SW 1271 (cell line): ENCODE results near the gene CCL27.

Experiments
- DNase-seq, 2 experiments: peaks; one replicate each; lab custom pipeline; 2025; lab: John Stamatoyannopoulos, UW

The CCL27 gene

DNA sequence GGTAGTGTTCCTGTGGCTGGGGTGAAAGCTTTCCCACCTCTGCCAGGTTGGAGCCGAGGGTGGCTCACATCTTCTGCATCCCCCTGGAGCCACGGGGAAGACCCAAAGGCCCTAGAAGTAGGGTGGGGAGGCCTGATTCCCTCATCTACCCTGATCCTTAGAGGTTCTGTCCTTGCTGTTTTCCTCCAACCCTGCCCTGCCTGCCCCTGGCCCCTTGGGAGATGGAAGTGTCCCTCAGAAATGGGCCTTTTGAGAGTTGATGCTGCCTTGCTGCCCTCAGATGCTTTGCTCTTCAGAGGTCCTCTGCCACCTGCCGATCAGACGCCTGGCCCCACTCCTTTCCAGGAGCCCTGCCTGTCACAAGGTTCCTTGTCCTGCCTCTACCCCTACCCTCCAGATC lies 22.4 kb upstream of the CCL27 start:
- no peak for DNase-seq

DNA sequence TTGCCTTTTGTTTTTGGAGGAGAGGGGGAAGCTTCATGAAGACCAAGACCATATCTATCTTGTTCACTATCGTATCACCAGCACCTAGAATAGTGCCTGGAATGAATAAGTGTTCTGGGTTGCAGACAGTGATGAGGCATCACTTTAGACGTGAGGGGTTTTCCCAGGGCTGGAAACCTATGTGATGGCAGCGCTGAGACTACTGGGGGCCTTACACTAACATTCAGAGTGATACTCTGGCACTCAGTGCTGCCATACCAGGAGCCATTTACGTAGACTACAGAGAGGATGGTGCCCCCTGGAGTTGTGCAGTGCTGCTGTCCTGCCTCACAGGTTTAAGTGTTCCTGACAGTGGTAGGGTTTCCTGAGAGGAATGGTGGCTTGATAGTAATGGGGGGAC lies 21.7 kb upstream of the CCL27 start:
- DNase-seq, result no peak

DNA sequence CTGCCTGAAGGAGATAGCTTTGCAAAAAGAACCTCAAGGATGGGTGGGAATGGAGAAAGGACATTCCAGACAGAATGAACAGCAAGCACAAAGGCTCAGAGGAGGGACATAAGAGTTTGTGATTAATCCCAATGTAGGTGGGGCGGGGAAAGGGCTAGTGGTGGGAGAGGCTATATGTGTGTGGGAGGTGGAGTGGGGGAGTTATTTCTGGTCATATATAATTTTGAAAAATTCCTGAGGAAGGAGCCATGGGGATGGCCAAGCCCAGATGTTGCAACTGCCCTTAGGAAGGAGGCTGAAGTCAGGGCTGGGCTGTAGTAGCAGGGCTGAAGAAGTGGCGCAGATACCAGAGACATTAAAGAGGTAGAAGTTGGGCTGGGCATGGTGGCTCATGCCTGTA lies 13.4 kb upstream of the CCL27 start:
- DNase-seq, result no peak

DNA sequence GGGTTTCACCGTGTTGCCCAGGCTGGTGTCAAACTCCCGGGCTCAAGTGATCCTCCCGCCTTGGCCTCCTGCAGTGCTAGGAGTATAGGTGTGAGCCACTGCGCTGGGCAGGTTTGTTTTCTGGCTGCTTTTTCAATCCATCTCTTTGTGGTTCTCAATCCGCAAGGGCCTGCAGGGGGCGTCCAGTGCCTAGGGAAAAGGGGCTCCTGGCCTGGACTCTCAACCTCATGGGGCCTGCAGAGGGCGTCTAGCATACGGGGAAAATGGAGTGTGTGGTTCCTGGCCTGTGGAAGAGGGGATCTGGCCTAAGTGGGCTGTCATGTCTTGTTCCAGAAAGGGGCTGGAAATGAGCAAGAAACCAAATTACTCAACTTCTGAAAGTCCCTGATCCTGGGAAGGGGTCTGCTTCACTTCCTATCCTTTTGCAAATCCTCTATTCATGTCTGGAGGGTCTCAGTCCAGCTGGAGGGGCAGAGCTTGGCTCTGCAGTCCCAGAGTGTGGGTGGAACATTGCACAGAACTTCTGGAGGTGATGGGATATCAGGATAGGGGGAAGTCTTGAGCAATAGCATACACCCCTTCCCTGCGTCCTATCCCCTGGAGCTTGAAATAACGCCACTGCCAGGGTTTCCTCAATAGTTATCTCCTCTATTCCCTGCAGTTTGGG lies 12.7 kb upstream of the CCL27 start:
- peak in 1 of 2 experiments; percentile 33 for DNase-seq

- no peak for DNase-seq
Measured at GRCh38 chr9:34674440-34674839, 12.0 kb upstream of the CCL27 start.

DNA sequence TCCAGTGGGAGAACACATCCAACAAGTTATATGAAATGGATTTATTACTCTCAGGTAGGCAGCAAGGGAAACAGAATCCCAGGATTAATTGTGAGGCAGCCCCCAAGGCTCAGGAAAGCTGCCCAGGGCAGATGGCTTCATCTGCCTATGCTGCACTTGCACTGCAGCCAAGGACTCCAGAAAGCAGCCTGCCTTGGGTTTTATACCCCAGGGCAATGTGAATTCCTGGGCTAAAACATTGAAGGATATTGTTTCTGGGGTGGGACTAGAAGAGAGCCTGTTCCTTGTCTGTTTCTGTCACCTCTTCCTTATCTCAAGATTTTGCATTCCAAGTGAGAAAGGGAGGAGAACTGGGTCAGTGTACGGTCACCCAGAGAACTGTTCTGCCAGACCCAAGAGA lies 8.8 kb upstream of the CCL27 start:
- DNase-seq, result no peak

DNA sequence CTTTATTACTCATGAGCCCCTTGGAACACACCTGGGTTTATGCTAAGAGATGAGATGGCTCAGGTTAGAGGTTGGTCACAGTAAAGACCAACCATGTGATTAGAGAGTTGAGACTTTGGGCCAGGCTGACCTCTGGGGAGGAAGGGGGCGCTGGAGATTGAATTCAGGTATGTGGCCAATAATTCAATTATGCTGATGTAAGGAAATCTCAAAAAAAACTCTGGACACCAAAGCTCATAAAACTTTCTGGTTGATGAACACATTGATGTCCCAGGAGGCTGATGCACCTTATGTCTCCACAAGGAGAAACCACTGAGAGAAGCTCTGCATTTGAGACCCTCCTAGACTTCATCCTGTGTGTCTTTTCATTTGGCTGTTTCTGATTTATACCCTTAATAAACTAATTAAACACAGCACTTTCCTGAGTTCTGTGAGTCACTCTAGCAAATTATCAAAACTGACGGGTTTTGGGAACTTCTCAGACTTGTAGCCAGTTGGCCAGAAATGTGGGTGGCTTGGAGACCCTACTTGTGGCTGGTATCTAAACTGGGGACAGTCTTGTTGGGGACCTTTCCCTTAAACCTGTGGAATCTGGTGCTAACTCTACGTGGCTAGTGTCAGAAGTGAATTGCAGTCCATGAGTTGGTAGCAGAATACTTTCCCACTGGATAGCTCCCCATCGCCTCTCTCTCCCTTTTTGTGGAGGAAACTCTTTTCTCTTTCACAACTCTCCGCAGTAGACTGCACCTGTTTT lies 7.5 kb upstream of the CCL27 start:
- DNase-seq, result no peak

GRCh38 chr9:34665381-34666250 lies 3.2 kb upstream of the CCL27 start:
- DNase-seq, result peak; percentile 73 to 85

- DNase-seq, result no peak
Measured at GRCh38 chr9:34665067-34665380, 2.6 kb upstream of the CCL27 start.

- peak; percentile 21 to 67 for DNase-seq
Measured at GRCh38 chr9:34664281-34665066, 2.0 kb upstream of the CCL27 start.

DNA sequence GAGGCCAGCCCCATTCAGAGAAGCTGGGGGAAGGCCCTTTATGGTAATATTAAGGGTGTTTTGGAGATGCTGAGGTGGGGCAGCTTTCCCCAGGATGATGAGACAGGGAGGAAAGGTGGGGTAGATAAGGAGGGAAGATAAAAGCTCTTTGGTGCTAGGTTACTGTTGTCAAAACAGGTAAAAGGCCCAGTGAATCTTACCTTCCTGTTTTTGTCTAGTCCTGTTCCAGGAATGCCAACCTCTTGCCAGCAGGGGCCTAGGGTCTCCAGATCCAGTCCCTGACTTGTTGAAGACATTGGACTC lies 797 bp upstream of the CCL27 start:
- DNase-seq, result no peak

GRCh38 chr9:34659592-34660253 lies 2.7 kb downstream of the CCL27 start:
- no peak for DNase-seq

DNA sequence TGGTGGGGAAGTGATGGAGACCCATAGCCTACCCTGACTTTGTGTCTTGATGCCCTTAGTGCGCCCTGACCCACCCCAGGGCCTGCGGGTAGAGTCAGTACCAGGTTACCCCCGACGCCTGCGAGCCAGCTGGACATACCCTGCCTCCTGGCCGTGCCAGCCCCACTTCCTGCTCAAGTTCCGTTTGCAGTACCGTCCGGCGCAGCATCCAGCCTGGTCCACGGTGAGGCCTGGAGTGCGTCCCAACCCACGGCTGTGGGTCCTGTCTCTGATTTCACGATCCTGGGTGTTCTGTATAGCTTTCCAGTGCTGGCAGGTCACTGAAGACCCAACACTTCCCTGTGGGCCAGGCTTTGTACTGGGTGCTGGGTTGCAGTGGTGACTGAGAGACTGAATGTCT lies 4.0 kb downstream of the CCL27 start:
- DNase-seq, result no peak

DNA sequence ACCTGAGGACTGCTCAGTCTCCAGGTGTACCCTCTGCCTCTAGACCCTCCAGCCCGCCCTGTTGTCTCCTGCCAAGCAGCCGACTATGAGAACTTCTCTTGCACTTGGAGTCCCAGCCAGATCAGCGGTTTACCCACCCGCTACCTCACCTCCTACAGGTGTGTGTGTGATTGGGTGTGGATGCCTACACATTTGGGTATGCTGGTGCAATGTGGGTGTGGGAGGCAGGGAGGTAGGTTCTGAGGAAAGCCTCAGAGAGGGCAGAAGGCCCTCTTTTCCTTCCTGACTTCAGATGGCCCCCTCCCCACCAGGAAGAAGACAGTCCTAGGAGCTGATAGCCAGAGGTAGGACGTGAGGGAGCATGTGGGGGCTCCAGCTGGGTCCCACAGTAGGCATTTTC lies 5.5 kb downstream of the CCL27 start:
- DNase-seq, result no peak

DNA sequence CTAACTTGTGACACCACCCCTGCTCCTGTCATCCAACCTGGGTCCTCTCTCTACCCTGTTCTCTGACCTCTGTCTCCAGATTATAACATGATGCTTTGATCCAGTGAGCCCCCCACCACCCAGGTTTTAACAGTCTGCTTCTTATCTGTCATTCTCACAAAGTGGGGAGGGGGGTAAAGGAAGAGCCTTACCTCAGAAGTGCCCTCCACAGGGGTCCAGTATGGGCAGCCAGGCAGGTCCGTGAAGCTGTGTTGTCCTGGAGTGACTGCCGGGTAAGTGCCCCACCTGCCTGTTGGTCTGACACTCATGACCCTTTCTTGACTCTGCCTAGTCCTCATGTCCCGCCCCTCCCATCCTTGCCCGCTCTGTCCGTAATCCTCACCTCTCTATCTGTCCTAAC lies 7.1 kb downstream of the CCL27 start:
- DNase-seq, result no peak

GRCh38 chr9:34654323-34655051 lies 8.0 kb downstream of the CCL27 start:
- no peak for DNase-seq

- no peak for DNase-seq
Measured at GRCh38 chr9:34653151-34654072, 9.0 kb downstream of the CCL27 start.

GRCh38 chr9:34652602-34653000 lies 9.9 kb downstream of the CCL27 start:
- DNase-seq, result no peak

DNA sequence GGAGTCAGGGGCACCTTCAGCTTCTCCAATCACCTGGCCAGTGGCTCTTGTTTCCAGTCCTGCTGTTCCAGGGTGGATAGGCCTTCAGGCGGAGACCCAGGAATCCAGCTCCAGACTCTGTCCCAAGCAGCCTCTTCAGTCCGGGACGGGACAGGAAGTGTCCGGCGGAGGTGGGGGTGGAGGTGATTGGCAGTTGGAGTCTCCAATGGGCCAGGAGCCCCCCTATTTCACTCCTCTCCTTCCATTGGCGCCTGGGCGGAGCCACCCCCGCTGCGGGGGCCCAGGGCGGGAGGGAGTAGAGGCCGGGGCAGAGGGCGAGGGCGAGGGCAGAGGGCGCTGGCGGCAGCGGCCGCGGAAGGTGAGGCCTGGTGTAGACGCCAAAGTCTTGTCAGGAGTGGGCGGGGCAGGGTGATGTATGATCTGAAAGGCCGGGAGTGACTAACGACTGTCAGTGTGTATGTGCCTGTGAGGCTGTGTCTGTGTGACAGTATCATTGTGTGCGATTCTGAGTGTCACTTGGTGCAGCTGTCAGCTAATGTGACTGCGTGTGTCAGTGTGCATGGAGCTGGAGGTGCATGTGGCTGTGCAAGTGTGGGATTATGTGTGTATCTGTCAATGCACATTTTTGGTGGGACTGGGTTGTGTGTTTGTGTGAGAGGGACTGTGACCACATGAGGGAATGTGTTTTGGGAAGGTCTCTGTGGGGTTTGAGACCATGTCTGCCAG lies 10.4 kb downstream of the CCL27 start, which contains the start of gene IL11RA:
TSS of gene IL11RA (plus strand) at position 310 of the 726 bp plus-strand sequence. CDS start 3,033 bp downstream, outside the sequence.
- peak; percentile 76 to 78 for DNase-seq
